HepG2 (cell line): Measurements from ENCODE around the gene JSRP1.

Experiments used
- CTCF ChIP-seq: sonication (generic); formaldehyde crosslinking; IDR thresholded peaks from 2 replicates; pipeline ENCODE4 v1.5.0; 2020; ENCODE audit warnings: mild to moderate bottlenecking, missing genetic modification reagents, moderate library complexity
- HCFC1 ChIP-seq: fragments of 150-350 bp; IDR thresholded peaks from 2 replicates; pipeline ENCODE4 v1.6.1; 2014; ENCODE audit warnings: low read depth, low read length
- JUNB ChIP-seq: sonication (generic); formaldehyde crosslinking; IDR thresholded peaks from 2 replicates; pipeline ENCODE4 v1.8.0; 2022; ENCODE audit warnings: missing genetic modification reagents, mild to moderate bottlenecking, borderline replicate concordance
- POLR2A ChIP-seq, 2 experiments: IDR thresholded peaks; 2 replicates each; pipeline ENCODE4 v1.6.1; 2011; ENCODE audit warnings: low read depth in 2 of 2, low read length in 2 of 2, mild to moderate bottlenecking in 1 of 2, moderate library complexity in 1 of 2; ENCODE audit not compliant: insufficient read depth in 1 of 2
- STAT6 ChIP-seq: sonication (generic); formaldehyde crosslinking; IDR thresholded peaks from 2 replicates; pipeline ENCODE4 v1.4.0; 2020; ENCODE audit warnings: missing genetic modification reagents, mild to moderate bottlenecking, borderline replicate concordance
- TAF1 ChIP-seq: sonication (generic); formaldehyde crosslinking; IDR thresholded peaks from 2 replicates; pipeline ENCODE4 v1.4.0; 2020; ENCODE audit warnings: missing genetic modification reagents
- ZEB1 ChIP-seq: IDR thresholded peaks from 2 replicates; pipeline ENCODE4 v1.6.1; 2012; ENCODE audit warnings: mild to moderate bottlenecking, low read depth, inconsistent platforms; ENCODE audit not compliant: insufficient replicate concordance
- ZNF431 ChIP-seq: sonication (generic); formaldehyde crosslinking; IDR thresholded peaks from 2 replicates; pipeline ENCODE4 v1.9.0; 2022; ENCODE audit warnings: missing genetic modification reagents, low read depth, mild to moderate bottlenecking, borderline replicate concordance

GRCh38 chr19:2260341-2260805, 4.2 kb upstream of the JSRP1 start:
- TF ChIP-seq ZEB1 (no peak), HCFC1 (no peak), CTCF (CRISPR knock-in tag) (no peak), STAT6 (CRISPR knock-in tag) (no peak), JUNB (CRISPR knock-in tag) (no peak), TAF1 (CRISPR knock-in tag) (no peak), ZNF431 (no peak), POLR2A (IDR thresholded peaks at IDR 0.05; ENCODE audit: insufficient read depth in 1 of 2, low read depth in 2 of 2, low read length in 2 of 2) (no peak)
